Measurements from ENCODE around the gene GXYLT1.

GRCh38 chr12:42059127-42059526, 85.5 kb downstream of the GXYLT1 start:
- TF ChIP-seq CTCF (IDR thresholded peaks at IDR 0.05), result no peak
- no peak for TF ChIP-seq EP300 (IDR thresholded peaks at IDR 0.05)

All from stomach (tissue), 4 donors.